Astrocyte of the spinal cord (primary cell): ENCODE data around the gene SMAD3.
A peak's percentile ranks its signal among the peaks of the same experiment; 100 is the strongest.

Experiments
- DNase-seq: peaks from one replicate; pipeline ENCODE4 v3.0.0; 2011; ENCODE audit warnings: low read depth, low spot score
- H3K4me3 ChIP-seq: 2 replicates; pipeline ENCODE4 v1.5.1; 2011; ENCODE audit warnings: low read depth, mild to moderate bottlenecking, low read length, moderate library complexity
- CTCF ChIP-seq: IDR thresholded peaks from 2 replicates; pipeline ENCODE4 v1.5.1; 2012; ENCODE audit warnings: low read depth, mild to moderate bottlenecking, low read length, inconsistent platforms
- in situ Hi-C: cut with HindIII; loops from 2 replicates; pipeline ENCODE4 v1.10.0; 2017; ENCODE audit warnings: low sequenced_read_pairs

Gene SMAD3

DNA sequence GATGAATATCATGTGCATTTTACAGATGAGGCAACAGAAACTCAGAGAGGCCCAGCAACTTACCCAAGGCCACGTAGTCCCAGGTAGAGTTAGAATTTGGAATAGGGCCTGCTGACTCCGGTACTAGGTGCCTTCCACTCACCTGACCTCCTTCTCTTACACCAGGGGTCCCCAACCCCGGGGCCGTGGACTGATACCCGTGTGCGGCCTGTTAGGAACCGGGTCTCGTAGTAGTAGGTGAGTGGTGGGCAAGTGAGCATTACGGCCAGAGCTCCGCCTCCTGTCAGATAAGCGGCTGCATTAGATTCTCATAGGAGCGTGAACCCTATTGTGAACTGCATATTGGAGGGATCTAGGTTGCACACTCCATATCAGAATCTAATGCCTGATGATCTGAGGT lies 64.8 kb downstream of the SMAD3 start:
- in situ Hi-C loops: no loop called here
- H3K4me3 ChIP-seq: no peak overlapping the region
- no peak for DNase-seq
- TF ChIP-seq CTCF: no peak

DNA sequence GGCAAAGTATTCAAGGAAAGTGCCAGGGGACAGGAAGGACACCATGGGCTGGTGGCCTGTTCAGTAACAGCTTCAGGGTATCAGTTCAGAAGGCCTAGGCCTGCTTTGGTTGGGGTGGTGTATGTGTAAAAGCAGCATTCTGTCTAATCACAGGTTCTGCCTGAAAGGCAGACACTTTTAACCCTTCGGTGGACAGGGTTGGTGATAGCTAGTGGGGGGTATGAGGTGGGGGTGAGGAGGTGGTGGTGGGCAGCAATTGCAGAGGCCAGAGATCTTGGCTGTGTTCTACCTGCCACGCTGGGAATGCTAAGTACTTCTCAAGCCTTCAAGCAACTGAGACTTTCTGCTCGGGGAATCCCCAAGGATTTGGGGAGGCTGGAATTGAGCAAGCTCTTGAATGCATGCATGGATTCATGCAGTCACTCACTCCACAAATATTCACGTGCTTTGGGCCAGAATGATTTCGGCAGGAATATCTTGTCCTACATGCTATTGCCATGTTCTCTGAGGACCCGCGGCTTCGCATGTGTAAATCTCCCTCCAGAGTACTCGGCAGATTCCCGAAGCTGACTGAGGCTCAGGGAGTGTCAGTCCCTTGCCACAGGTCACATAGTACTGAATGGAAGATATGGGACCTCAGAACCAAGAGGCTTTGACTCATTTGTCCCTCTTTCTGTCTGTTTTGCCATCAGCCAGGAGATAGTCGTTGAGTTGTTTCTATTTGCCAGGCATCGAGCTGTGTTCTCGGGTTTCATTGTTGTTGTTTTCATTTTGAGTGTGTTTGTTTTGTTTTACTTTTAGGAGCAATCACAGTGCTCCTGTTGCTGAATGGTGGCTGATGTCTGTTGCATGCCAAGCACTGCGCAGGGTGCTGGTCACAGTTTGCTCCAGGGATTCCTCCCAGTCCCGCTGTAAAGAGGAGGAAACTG lies 65.5 kb downstream of the SMAD3 start:
- DNase-seq: no peak
- TF ChIP-seq CTCF: no peak
- in situ Hi-C loops: no loop called here
- no peak overlapping the region for H3K4me3 ChIP-seq

DNA sequence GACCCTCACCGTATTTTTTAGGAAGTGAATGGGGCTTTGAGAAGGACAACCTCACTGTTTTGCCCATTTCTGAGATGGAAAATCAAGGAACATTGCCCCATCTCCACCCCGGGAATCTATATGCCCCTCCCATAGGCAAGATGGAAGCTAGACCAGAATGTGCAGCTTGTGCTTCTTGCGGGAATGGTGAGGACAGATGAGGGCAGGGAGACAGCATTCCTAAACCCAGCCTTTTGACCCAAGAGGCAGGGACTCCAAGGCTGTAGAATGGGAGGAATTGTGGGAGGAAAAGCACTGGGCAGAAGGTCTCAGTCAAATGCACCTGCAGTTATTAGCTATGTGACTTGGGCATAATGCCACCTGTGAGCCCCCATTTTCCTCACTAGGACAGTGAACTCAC lies 66.9 kb downstream of the SMAD3 start:
- in situ Hi-C loops: no loop called here
- no peak for DNase-seq
- no peak for TF ChIP-seq CTCF
- H3K4me3 ChIP-seq: no peak overlapping the region

DNA sequence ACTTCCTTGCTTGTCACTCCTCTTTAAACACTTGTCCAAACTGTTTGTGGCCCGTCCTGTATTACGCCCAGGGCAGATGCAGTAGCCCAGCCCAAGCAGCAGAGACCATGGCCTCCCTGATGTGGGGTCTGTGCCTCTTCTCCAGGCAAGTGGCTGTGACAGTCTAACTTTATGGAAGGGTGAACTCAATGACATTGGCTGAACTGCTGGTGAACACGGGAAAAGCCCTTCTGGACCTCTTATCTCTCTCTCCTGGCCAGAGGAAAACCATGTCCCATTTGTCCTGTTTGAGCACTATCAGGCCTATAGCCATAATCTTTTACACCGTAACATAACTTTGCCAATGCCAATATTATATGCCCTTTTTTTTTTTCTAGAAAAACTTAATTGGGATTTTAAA lies 67.6 kb downstream of the SMAD3 start:
- no peak for TF ChIP-seq CTCF
- in situ Hi-C loops: no loop called here
- no peak for DNase-seq
- H3K4me3 ChIP-seq: no peak overlapping the region

GRCh38 chr15:67133738-67134066 lies 68.3 kb downstream of the SMAD3 start:
- in situ Hi-C loops: no loop called here
- TF ChIP-seq CTCF: no peak
- DNase-seq: no peak
- H3K4me3 ChIP-seq: no peak overlapping the region

GRCh38 chr15:67134067-67134838 lies 68.9 kb downstream of the SMAD3 start:
- in situ Hi-C loops: no loop called here
- H3K4me3 ChIP-seq: no peak overlapping the region
- TF ChIP-seq CTCF: no peak
- DNase-seq: peak; percentile 79
